Epithelial cell of esophagus (primary cell): ENCODE measurements around the gene TAL1.

Experiments used
- DNase-seq: peaks from one replicate; pipeline ENCODE4 v3.0.0; 2010; ENCODE audit warnings: low read depth
- H3K4me3 ChIP-seq: 2 replicates; pipeline ENCODE4 v1.5.1; 2011; ENCODE audit warnings: mild to moderate bottlenecking, low read length, control low read depth
- CTCF ChIP-seq: IDR thresholded peaks from 2 replicates; pipeline ENCODE4 v1.5.1; 2011; ENCODE audit warnings: low read depth, mild to moderate bottlenecking, low read length, control low read depth, inconsistent platforms; ENCODE audit not compliant: insufficient read depth; ENCODE audit errors: missing control alignments

The TAL1 gene

GRCh38 chr1:47190857-47191256 is 41.2 kb downstream of the TAL1 start:
- no peak for TF ChIP-seq CTCF
- no peak for DNase-seq
- no peak overlapping the region for H3K4me3 ChIP-seq

- DNase-seq, result no peak
- no peak for TF ChIP-seq CTCF
- H3K4me3 ChIP-seq, result no peak overlapping the region
These were observed 41.5 kb downstream of the TAL1 start for GRCh38 chr1:47190509-47190855.

GRCh38 chr1:47189844-47190508 is 42.0 kb downstream of the TAL1 start, which contains the start of gene PDZK1IP1:
Gene PDZK1IP1 (minus strand): TSS chr1:47190036. CDS start chr1:47189932, 104 bp downstream.
- TF ChIP-seq CTCF, result no peak
- DNase-seq, result peak; percentile 97

GRCh38 chr1:47188791-47189785 is 42.9 kb downstream of the TAL1 start:
- no peak for DNase-seq
- TF ChIP-seq CTCF, result no peak
- H3K4me3 ChIP-seq, result no peak overlapping the region

More at GRCh38 chr1:47189844-47190508, 42.0 kb downstream of the TAL1 start, which contains the start of gene PDZK1IP1:
- no peak within 1 kb of the TSS for H3K4me3 ChIP-seq

- no peak for TF ChIP-seq CTCF
- no peak overlapping the region for H3K4me3 ChIP-seq
- DNase-seq, result no peak
These were observed 44.1 kb downstream of the TAL1 start for GRCh38 chr1:47187926-47188250.

- no peak overlapping the region for H3K4me3 ChIP-seq
- no peak for DNase-seq
- no peak for TF ChIP-seq CTCF
These were observed 44.6 kb downstream of the TAL1 start for GRCh38 chr1:47187231-47187925.
